ENCODE results near the gene MYMX.
"Not testable (repeated sequence)": the region's sequence is repeated elsewhere in the genome, so short reads cannot be mapped to it uniquely, and the experiment has no call there.

MYMX gene

DNA sequence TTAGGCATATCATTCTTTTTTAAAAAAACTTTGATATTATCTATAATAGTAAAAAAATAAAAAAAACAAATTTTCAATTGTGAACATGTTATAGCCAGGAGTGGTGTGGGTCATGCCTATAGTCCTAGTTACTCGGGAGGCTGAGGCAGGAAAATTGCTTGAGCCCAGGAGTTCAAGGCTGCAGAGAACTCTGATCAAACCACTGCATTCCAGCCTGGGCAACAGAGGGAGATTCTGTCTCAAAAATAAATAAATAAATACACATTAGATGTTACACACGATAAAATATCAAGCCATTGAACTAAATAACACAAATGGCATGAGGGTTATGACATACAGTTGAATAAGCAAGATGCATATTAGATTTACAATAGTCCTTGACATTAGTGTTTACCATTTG is 27.9 kb upstream of the MYMX start:
- no peak for DNase-seq

- no peak for DNase-seq
Observed at GRCh38 chr6:44189257-44189656, 27.5 kb upstream of the MYMX start.

- no peak for DNase-seq
Observed at GRCh38 chr6:44190715-44191114, 26.0 kb upstream of the MYMX start.

DNA sequence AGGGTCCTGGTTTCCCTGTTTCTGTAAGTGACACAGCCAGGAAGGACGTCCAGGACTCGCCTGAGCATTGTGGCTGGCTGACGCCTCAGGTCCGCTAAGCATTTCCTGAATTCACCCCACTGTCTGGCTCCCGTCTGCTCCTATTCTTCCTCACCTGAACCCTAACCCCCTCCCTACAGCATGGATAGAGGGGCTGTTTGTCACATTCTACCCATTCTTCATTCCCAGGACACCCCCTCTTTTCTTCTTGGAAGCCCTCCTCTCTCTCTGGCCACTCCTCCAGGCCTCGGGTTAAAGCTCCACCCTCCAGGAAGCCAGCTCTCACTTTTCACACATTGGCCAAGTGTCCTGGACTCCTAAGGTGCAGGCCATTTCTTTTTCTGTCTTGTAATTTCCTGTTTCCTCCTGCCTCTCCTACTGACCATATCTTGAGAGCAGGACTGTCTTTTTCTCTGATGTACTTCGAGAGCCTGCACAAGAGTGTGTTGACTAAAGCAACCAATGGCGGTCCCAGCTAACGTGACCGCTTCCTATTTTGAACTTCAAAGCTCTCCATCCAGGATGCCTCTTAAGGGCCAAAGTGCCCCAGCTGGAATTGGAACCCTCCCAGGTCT is 24.2 kb upstream of the MYMX start:
- no peak for DNase-seq

- no peak for DNase-seq
Observed at GRCh38 chr6:44193307-44193910, 23.3 kb upstream of the MYMX start.

DNA sequence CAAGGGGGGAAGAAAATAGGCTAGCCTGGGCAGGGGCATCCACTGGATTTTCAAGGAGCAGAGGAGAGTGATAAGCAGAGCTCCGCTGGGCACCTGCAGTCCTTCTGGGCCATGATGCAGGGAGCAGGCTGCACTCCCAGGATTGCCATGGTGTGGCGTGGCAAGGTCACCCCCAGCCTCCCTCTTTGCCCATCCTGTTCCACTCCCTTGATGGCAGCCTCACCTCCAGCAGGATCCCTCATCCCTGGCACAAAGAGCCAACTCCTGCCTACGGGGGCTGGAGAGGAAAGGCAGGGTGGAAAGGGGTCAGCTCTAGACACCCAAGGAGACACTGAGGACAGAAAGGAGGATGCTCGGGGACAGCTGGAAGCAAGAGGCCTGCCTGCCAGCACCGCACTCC is 22.4 kb upstream of the MYMX start:
- DNase-seq, result no peak

GRCh38 chr6:44196351-44196750 is 20.4 kb upstream of the MYMX start:
- DNase-seq, result not testable (repeated sequence)

GRCh38 chr6:44198684-44199083 is 18.0 kb upstream of the MYMX start:
- DNase-seq, result no peak

- DNase-seq, result no peak
Observed at GRCh38 chr6:44199883-44200282, 16.8 kb upstream of the MYMX start.

DNA sequence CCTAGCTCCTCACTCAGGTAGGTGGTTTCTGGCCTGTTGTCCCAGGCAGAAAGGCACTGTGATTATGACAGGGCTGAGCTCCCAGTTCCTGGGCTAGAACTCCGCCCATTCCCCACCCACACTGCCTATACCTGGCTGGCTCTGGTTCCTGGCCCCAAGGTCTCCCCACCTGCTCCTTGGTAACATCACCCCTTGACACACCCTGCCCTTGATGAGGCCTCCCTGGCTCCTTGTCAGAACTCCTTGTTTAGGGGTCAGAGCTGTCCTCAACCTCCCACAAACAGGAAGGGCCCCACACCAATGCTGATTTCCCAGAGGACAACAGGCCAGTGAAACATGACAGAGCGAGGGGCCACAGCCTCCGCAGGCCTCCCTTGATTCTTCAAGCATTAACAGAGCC is 15.5 kb upstream of the MYMX start:
- no peak for DNase-seq

GRCh38 chr6:44201638-44202303 is 15.0 kb upstream of the MYMX start:
- DNase-seq, result no peak

- DNase-seq, result no peak
Observed at GRCh38 chr6:44202332-44202971, 14.3 kb upstream of the MYMX start.

GRCh38 chr6:44202972-44203750 is 13.6 kb upstream of the MYMX start:
- DNase-seq, result no peak

GRCh38 chr6:44203955-44204354 is 12.8 kb upstream of the MYMX start:
- DNase-seq, result no peak

DNA sequence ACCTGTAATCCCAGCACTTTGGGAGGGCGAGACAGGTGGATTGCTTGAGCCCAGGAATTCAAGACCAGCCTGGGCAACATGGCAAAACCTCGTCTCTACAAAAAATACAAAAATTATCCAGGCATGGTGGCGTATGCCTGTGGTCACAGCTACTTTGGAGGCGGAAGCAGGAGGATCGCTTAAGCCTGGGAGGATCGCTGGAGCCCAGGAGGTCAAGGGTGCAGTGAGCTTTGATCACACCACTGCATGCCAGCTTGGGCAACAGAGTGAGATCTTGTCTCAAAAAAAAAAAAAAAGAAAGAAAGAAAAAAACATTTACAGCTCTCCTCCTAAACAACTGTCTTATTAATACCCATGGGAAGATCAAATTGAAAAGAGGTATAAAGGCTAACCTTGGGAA is 8.8 kb upstream of the MYMX start:
- DNase-seq, result no peak

DNA sequence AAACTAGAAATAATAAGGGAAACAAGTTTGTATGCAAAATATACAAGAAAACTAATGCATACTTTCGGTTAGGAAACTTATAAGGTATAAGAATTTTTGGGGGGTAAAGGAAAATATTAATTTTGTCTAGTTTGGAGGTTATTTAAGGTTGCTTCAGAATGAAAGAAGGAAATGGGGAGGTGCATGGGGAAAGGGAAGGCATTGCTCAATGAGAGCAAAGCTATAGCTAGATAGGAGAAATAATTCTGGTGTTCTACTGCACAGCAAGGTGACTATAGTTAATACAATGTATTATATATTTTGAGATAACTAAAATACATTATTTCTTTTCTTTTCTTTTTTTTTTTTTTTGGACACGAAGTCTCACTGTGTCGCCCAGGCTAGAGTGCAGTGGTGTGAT is 5.4 kb upstream of the MYMX start:
- DNase-seq, result no peak

GRCh38 chr6:44214307-44214706 is 2.4 kb upstream of the MYMX start:
- DNase-seq, result no peak

GRCh38 chr6:44217332-44218143 is 812 bp downstream of the MYMX start:
- no peak for DNase-seq

GRCh38 chr6:44219053-44219814 is 2.5 kb downstream of the MYMX start:
- DNase-seq, result peak; percentile 20

DNA sequence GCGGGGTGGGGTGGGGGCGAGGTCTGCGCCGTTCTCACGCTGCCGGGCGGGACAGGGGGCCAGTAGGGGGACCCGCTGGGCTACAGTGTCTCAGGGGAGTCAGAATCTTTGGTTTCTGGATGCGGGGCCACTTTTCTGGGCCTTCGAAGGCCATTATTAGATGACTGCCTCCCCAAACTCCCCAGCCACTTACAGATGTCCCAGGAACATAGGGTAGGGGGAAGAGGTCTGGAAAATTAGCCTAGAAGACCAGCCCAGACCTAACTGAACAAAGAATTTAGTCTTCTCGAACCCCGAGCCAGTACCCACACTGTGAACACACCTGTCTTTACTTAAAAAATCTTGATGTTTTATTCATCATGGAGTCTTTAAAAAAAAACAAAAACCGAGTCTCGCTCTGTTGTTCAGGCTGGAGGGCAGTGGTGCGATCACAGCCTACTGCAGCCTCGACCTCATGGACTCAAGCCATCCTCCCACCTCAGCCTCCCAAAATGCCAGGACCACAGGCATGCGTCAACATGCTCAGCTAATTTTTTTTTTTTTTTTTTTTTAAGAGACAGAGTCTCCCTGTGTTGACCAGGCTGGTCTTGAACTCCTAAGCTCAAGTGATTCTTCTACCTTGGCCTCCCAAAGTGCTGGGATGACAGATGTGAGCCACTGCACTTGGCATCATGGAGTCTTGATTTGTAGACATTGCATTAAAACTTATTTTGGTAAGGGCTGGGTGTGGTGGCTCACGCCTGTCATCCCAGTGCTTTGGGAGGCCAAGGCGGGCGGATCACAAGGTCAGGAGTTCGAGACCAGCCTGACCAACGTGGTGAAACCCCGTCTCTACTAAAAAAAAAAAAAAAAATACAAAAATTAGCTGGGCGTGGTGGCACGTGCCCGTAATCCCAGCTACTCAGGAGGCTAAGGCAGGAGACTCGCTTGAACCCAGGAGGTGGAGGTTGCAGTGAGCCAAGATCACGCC is 3.4 kb downstream of the MYMX start:
- no peak for DNase-seq
